K562 (cell line): ENCODE data around the gene EDEM2. TPM values are rescaled to one million over a fixed set of nuclear protein-coding genes. Genes with fewer than 3 reads are reported as not detected.
A peak's percentile ranks its signal among the peaks of the same experiment; 100 is the strongest.

Experiments used
- ATAC-seq: fragments of 200-7000 bp; cut with Tn5 transposase; 3 replicates; pipeline ENCODE4 v1.9.1; 2020; ENCODE audit warnings: moderate library complexity
- BruUV-seq: library from RNA; stranded (reverse); fragments of 400-500 nt; replicated peaks from 2 replicates; lab custom pipeline; 2021; lab: Mats Ljungman, UMichigan
- CTCF ChIA-PET: fragments of 300-600 bp; formaldehyde crosslinking; extraction: SDS; loops from one replicate; lab custom pipeline; 2021; ENCODE audit warnings: low intra/inter-chr PET ratio; lab: Yijun Ruan, JAX
- POLR2A ChIA-PET: fragments of 300-600, 350-650 bp; sonication (Branson Sonifier 250); formaldehyde crosslinking; extraction: SDS; loops from one replicate; lab custom pipeline; 2021; ENCODE audit warnings: antibody characterized with exemption, inconsistent platforms; lab: Yijun Ruan, JAX
- DNase-seq, 4 experiments: peaks; one replicate each; pipeline versions ENCODE4 v3.0.0 to v3.0.0-alpha.2; 2011 to 2018; ENCODE audit warnings: low spot score in 3 of 4, mixed read lengths in 3 of 4; ENCODE audit errors: extremely low read depth in 1 of 4
- FAIRE-seq: peaks from 2 replicates; lab custom pipeline; 2011; peaks lifted over from hg19 to GRCh38; lab: Jason Lieb, UNC
- H2AFZ ChIP-seq: 2 replicates; pipeline ENCODE4 v1.6.0; 2011; ENCODE audit warnings: low read depth, low read length, control low read depth, inconsistent platforms
- H3K27ac ChIP-seq: fragments of 200-600 bp; 3 replicates; pipeline ENCODE4 v1.8.0; 2011; ENCODE audit warnings: low read depth, mild to moderate bottlenecking, control low read depth, inconsistent platforms, low read length, moderate library complexity, mixed read lengths; ENCODE audit errors: extremely low read depth
- H3K27me3 ChIP-seq, 2 experiments: fragments of 300-600 bp in 1 of 2; 2 replicates in 1 of 2; 3 replicates in 1 of 2; pipeline versions ENCODE4 v1.6.0 to v1.8.0; 2011; ENCODE audit warnings: inconsistent platforms in 2 of 2, low read length in 2 of 2, mild to moderate bottlenecking in 1 of 2, mixed read lengths in 1 of 2, moderate library complexity in 1 of 2; ENCODE audit not compliant: control insufficient read depth in 2 of 2, insufficient read depth in 2 of 2
- H3K36me3 ChIP-seq: fragments of 300-600 bp; 3 replicates; pipeline ENCODE4 v1.8.0; 2011; ENCODE audit warnings: mild to moderate bottlenecking, low read length, inconsistent platforms; ENCODE audit not compliant: control insufficient read depth, insufficient read depth
- H3K4me1 ChIP-seq, 2 experiments: fragments of 200-600 bp in 1 of 2; replicated peaks in 1 of 2; 2 replicates in 1 of 2; 3 replicates in 1 of 2; pipeline versions ENCODE4 v1.5.1 to v1.8.0; 2011; ENCODE audit warnings: inconsistent platforms in 2 of 2, low read length in 2 of 2, mild to moderate bottlenecking in 1 of 2, mixed read lengths in 1 of 2, moderate library complexity in 1 of 2; ENCODE audit not compliant: control insufficient read depth in 2 of 2, insufficient read depth in 2 of 2
- H3K4me2 ChIP-seq: 2 replicates; pipeline ENCODE4 v1.6.1; 2011; ENCODE audit warnings: low read length, control low read depth, inconsistent platforms, mixed read lengths; ENCODE audit not compliant: insufficient read depth
- H3K4me3 ChIP-seq: fragments of 200-600 bp; sonication (generic), shearing (Covaris generic); 2 replicates; pipeline ENCODE4 v1.5.1; 2016; ENCODE audit warnings: control low read depth, inconsistent platforms
- H3K79me2 ChIP-seq: fragments of 200-600 bp; 3 replicates; pipeline ENCODE4 v1.8.0; 2011; ENCODE audit warnings: low read length, inconsistent platforms; ENCODE audit not compliant: control insufficient read depth, insufficient read depth
- H3K9ac ChIP-seq, 2 experiments: 2 replicates each; pipeline versions ENCODE4 v1.6.0 to v1.6.1; 2011; ENCODE audit warnings: low read depth in 2 of 2, low read length in 2 of 2, control low read depth in 1 of 2, inconsistent platforms in 1 of 2, mild to moderate bottlenecking in 1 of 2, mixed read lengths in 1 of 2; ENCODE audit not compliant: insufficient read depth in 1 of 2
- H3K9me1 ChIP-seq: one replicate; pipeline ENCODE4 v1.6.0; 2011; ENCODE audit warnings: inconsistent platforms, mild to moderate bottlenecking, low read length, moderate library complexity; ENCODE audit not compliant: control insufficient read depth, insufficient read depth
- H3K9me3 ChIP-seq: replicated peaks from 2 replicates; pipeline ENCODE4 v1.5.1; 2011; ENCODE audit warnings: low read depth, low read length, inconsistent platforms; ENCODE audit not compliant: control insufficient read depth, insufficient read depth
- H4K20me1 ChIP-seq: replicated peaks from 2 replicates; pipeline ENCODE4 v1.6.1; 2011; ENCODE audit warnings: low read length, inconsistent platforms, mixed read lengths; ENCODE audit not compliant: control insufficient read depth, insufficient read depth
- GTF3C2 ChIP-seq: IDR thresholded peaks from 3 replicates; pipeline ENCODE4 v1.6.1; 2011; ENCODE audit warnings: borderline replicate concordance, mild to moderate bottlenecking, moderate library complexity; ENCODE audit not compliant: insufficient read length; ENCODE audit errors: extremely low read depth
- HBP1 ChIP-seq: fragments of 450-650 bp; formaldehyde crosslinking; IDR thresholded peaks from 2 replicates; pipeline ENCODE4 v1.4.0; 2022; ENCODE audit warnings: missing genetic modification characterization
- KDM4B ChIP-seq, 2 experiments: fragments of 450-650 bp in 1 of 2; sonication (generic) in 1 of 2; IDR thresholded peaks; 2 replicates each; pipeline ENCODE4 v1.6.1; 2016 to 2017; ENCODE audit warnings: borderline replicate concordance in 2 of 2, antibody characterized with exemption in 1 of 2, low read depth in 1 of 2, mild to moderate bottlenecking in 1 of 2
- MXD1 ChIP-seq: fragments of 250-450 bp; sonication (Bioruptor Pico); IDR thresholded peaks from 2 replicates; pipeline ENCODE4 v1.8.0; 2021; ENCODE audit warnings: borderline replicate concordance, mild to moderate bottlenecking, moderate library complexity; ENCODE audit not compliant: poor library complexity, severe bottlenecking
- PHF21A ChIP-seq: fragments of 450-650 bp; IDR thresholded peaks from 2 replicates; pipeline ENCODE4 v1.6.1; 2017; ENCODE audit warnings: low read depth, borderline replicate concordance
- TCF3 ChIP-seq: sonication (generic); formaldehyde crosslinking; IDR thresholded peaks from 2 replicates; pipeline ENCODE4 v1.4.0; 2020; ENCODE audit warnings: mild to moderate bottlenecking, missing genetic modification reagents
- TRIM28 ChIP-seq: fragments of 450-650 bp; IDR thresholded peaks from 2 replicates; pipeline ENCODE4 v1.6.1; 2017
- ZBTB11 ChIP-seq, 3 experiments: fragments of 200-800 bp in 1 of 3; fragments of 250-450 bp in 1 of 3; fragments of 450-650 bp in 1 of 3; sonication (Bioruptor Pico) in 1 of 3; sonication (Bioruptor generic) in 1 of 3; formaldehyde crosslinking in 1 of 3; IDR thresholded peaks; 2 replicates each; pipeline versions ENCODE4 v1.6.1 to v1.8.0; 2016 to 2022; ENCODE audit warnings: mild to moderate bottlenecking in 2 of 3, missing genetic modification characterization in 2 of 3, missing compliant biosample characterization in 1 of 3, moderate library complexity in 1 of 3
- ZNF146 ChIP-seq: IDR thresholded peaks from one replicate; pipeline ENCODE4 v1.6.1; 2018; ENCODE audit warnings: missing compliant biosample characterization; ENCODE audit not compliant: unreplicated experiment
- ZSCAN32 ChIP-seq: fragments of 450-650 bp; formaldehyde crosslinking; IDR thresholded peaks from 2 replicates; pipeline ENCODE4 v1.4.0; 2020; ENCODE audit warnings: mild to moderate bottlenecking, moderate library complexity
- WGBS: fragments of 100-300 bp; shearing (Covaris generic); methylation state at CpG from one replicate; pipeline ENCODE4 v1.1.6; 2016; ENCODE audit warnings: low coverage, mixed read lengths; ENCODE audit not compliant: insufficient coverage; ENCODE audit errors: missing lambda C conversion rate; 5-methylcytosine and 5-hydroxymethylcytosine counted together
- in situ Hi-C: fragments of 300-500 bp; cut with MboI; formaldehyde crosslinking; loops from 4 replicates; pipeline ENCODE4 v1.15.0; 2018; ENCODE audit warnings: inconsistent platforms, mixed read lengths
- intact Hi-C: fragments of 100-400 bp; cut with micrococcal nuclease; formaldehyde crosslinking; loops from 2 replicates; pipeline ENCODE4 v1.14.2; 2022
- polyA plus RNA-seq, 8 experiments: library from polyadenylated mRNA; depleted of rRNA in 4 of 8; stranded (reverse) in 5 of 8; unstranded in 3 of 8; fragments of >200 nt; fragmentation: Nextera tagmentation in 2 of 8; fragmentation: Illumina TruSeq in 1 of 8; extraction: Ambion mirVana in 2 of 8; extraction: Trizol in 1 of 8; gene quantifications; 2 replicates each; pipeline versions ENCODE4 v1.2.1 to v1.2.3, GENCODE V29; 2011 to 2014; ENCODE audit warnings: inconsistent platforms in 1 of 8, missing spikeins in 1 of 8
- total RNA-seq, 7 experiments: library from RNA; depleted of rRNA in 6 of 7; stranded (reverse); fragments of >200 nt in 6 of 7; fragmentation: Illumina TruSeq in 2 of 7; extraction: Trizol in 2 of 7; gene quantifications; 2 replicates each; pipeline versions ENCODE4 v1.2.1 to v1.2.3, GENCODE V29; 2011 to 2021; ENCODE audit warnings: low replicate concordance in 1 of 7
- TF ChIP-seq, protein P1 (sequence below): fragments of 250-450 bp; sonication (Bioruptor Pico); IDR thresholded peaks from 2 replicates; pipeline ENCODE4 v1.6.1; 2021; ENCODE audit warnings: mild to moderate bottlenecking

EDEM2 gene
- total and polyA plus RNA-seq, 9 of the 15 experiments (the other 6 are each of a cell fraction or from before 2014, with no cell fraction given) = 6.9 to 11.0 (median 9.7) TPM

GRCh38 chr20:35171438-35171752, 24.3 kb upstream of the EDEM2 start:
- ATAC-seq (no peak), DNase-seq (no peak), FAIRE-seq (no peak)
- no peaks in the 10 kb centered on the region for H3K79me2 ChIP-seq
- H3K36me3 ChIP-seq = no peaks in the 10 kb centered on the region; the same call in 2 of the 3 replicates
- in situ Hi-C loops = no loop called here
- peak overlapping the region; percentile 85 for H2AFZ ChIP-seq
- POLR2A ChIA-PET = interaction anchor here (0.6 kb wide), 2 partner anchors 110 to 930 kb away, joined by 3 to 4 read pairs; no protein-coding TSS in a partner anchor
- peaks cover 19 to 33% of the 10 kb centered on the region in 2 experiments; a peak in 4 of 5 replicates for H3K4me1 ChIP-seq
- H3K9me1 ChIP-seq = no peaks in the 10 kb centered on the region
- H3K27me3 ChIP-seq = no peaks in the 10 kb centered on the region
- H3K9ac ChIP-seq = peak overlapping the region in 1 of 2 experiments; percentile 87; a peak in 2 of 4 replicates
- no peak for TF ChIP-seq ZBTB11 (CRISPR knock-in tag; IDR thresholded peaks at IDR 0.05)
- no peak for TF ChIP-seq ZNF146 (CRISPR knock-in tag)
- TF ChIP-seq, protein P1, sequence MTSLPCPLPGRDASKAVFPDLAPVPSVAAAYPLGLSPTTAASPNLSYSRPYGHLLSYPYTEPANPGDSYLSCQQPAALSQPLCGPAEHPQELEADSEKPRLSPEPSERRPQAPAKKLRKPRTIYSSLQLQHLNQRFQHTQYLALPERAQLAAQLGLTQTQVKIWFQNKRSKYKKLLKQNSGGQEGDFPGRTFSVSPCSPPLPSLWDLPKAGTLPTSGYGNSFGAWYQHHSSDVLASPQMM (CRISPR knock-in tag) = no peak
- TF ChIP-seq MXD1 = no peak
- TF ChIP-seq HBP1 (CRISPR knock-in tag) = no peak
- no peak for TF ChIP-seq GTF3C2
- TF ChIP-seq TCF3 = no peak
- TF ChIP-seq ZSCAN32 (CRISPR knock-in tag) = no peak
- TF ChIP-seq TRIM28 = no peak
- TF ChIP-seq KDM4B (IDR thresholded peaks at IDR 0.05; ENCODE audit: borderline replicate concordance in 2 of 2, low read depth in 1 of 2) = no peak
- no peak for TF ChIP-seq PHF21A
- no TSS peak for BruUV-seq
- peak overlapping the region; percentile 26 for H3K4me3 ChIP-seq
- no peak overlapping the region for H3K27ac ChIP-seq
- no peaks in the 10 kb centered on the region for H4K20me1 ChIP-seq
- no peaks in the 10 kb centered on the region for H3K9me3 ChIP-seq
- WGBS = 78% methylated on average over 1 of the region's 1 CpG
- peak overlapping the region; percentile 81 for H3K4me2 ChIP-seq
- intact Hi-C loops = no loop called here
- CTCF ChIA-PET = no interaction called here
